CD14-positive monocyte (primary cell): ENCODE data around the gene CSTB. TPM values are rescaled to one million over a fixed set of nuclear protein-coding genes. Genes with fewer than 3 reads are reported as not detected.

Experiments
- DNase-seq, 3 donors: peaks; one replicate each; pipeline ENCODE4 v3.0.0-alpha.2; 2011 to 2022
- H2AFZ ChIP-seq: 2 replicates; pipeline ENCODE4 v1.6.0; 2012; ENCODE audit warnings: mild to moderate bottlenecking, low read depth, low read length, inconsistent platforms; ENCODE audit not compliant: insufficient read depth, poor library complexity, severe bottlenecking
- H3K27ac ChIP-seq, 2 donors: 1 replicate in 1 of 2; 2 replicates in 1 of 2; pipeline ENCODE4 v1.5.1; 2012 to 2013; ENCODE audit warnings: low read length in 2 of 2, control low read depth in 1 of 2, inconsistent platforms in 1 of 2, low read depth in 1 of 2, mild to moderate bottlenecking in 1 of 2
- H3K27me3 ChIP-seq, 2 donors: one replicate each; pipeline versions ENCODE4 v1.6.0 to v1.6.1; 2011 to 2013; ENCODE audit warnings: low read length in 2 of 2; ENCODE audit not compliant: control insufficient read depth in 2 of 2, insufficient read depth in 2 of 2
- H3K36me3 ChIP-seq, 2 donors: replicated peaks in 1 of 2; 1 replicate in 1 of 2; 2 replicates in 1 of 2; pipeline versions ENCODE4 v1.5.1 to v1.6.1; 2012 to 2013; ENCODE audit warnings: low read length in 2 of 2, control low read depth in 1 of 2, inconsistent platforms in 1 of 2, mild to moderate bottlenecking in 1 of 2; ENCODE audit not compliant: insufficient read depth in 2 of 2, control insufficient read depth in 1 of 2
- H3K4me1 ChIP-seq, 2 donors: 1 replicate in 1 of 2; 2 replicates in 1 of 2; pipeline versions ENCODE4 v1.5.1 to v1.6.1; 2012 to 2013; ENCODE audit warnings: low read length in 2 of 2, control low read depth in 1 of 2, inconsistent platforms in 1 of 2, mild to moderate bottlenecking in 1 of 2, moderate library complexity in 1 of 2; ENCODE audit not compliant: insufficient read depth in 2 of 2, control insufficient read depth in 1 of 2
- H3K4me2 ChIP-seq: replicated peaks from 2 replicates; pipeline ENCODE3; 2012; ENCODE audit warnings: low read length, moderate library complexity, mild to moderate bottlenecking; ENCODE audit not compliant: poor library complexity, severe bottlenecking; ENCODE audit errors: extremely low read depth
- H3K4me3 ChIP-seq, 3 experiments: fragments of 200-600 bp in 1 of 3; sonication (generic) in 1 of 3; replicated peaks in 1 of 3; 1 replicate in 2 of 3; 2 replicates in 1 of 3; pipeline ENCODE4 v1.5.1; 2011 to 2013; ENCODE audit warnings: low read length in 3 of 3, mild to moderate bottlenecking in 3 of 3, control low read depth in 2 of 3, low read depth in 2 of 3, inconsistent platforms in 1 of 3, moderate library complexity in 1 of 3
- H3K79me2 ChIP-seq: 2 replicates; pipeline ENCODE4 v1.6.0; 2012; ENCODE audit warnings: mild to moderate bottlenecking, control low read depth, inconsistent platforms, low read length, moderate library complexity; ENCODE audit not compliant: insufficient read depth
- H3K9ac ChIP-seq: 2 replicates; pipeline ENCODE4 v1.6.0; 2017; ENCODE audit warnings: low read length, mild to moderate bottlenecking; ENCODE audit not compliant: insufficient read depth, poor library complexity, severe bottlenecking
- H3K9me3 ChIP-seq, 2 donors: replicated peaks in 1 of 2; 1 replicate in 1 of 2; 2 replicates in 1 of 2; pipeline versions ENCODE4 v1.5.1 to v1.6.1; 2012 to 2013; ENCODE audit warnings: low read length in 2 of 2, control low read depth in 1 of 2; ENCODE audit not compliant: control insufficient read depth in 1 of 2, insufficient read depth in 1 of 2
- H4K20me1 ChIP-seq: 2 replicates; pipeline ENCODE4 v1.6.0; 2012; ENCODE audit warnings: mild to moderate bottlenecking, low read length, control low read depth, moderate library complexity; ENCODE audit not compliant: insufficient read depth
- H3K27ac Mint-ChIP-seq, 7 donors: one replicate each; pipeline ENCODE4 v1.8.0; 2020; ENCODE audit warnings: mild to moderate bottlenecking in 7 of 7, mixed read lengths in 7 of 7, moderate library complexity in 6 of 7, inconsistent platforms in 2 of 7
- H3K27me3 Mint-ChIP-seq, 3 donors: one replicate each; pipeline ENCODE4 v1.8.0; 2021 to 2022; ENCODE audit warnings: low read depth in 3 of 3, mild to moderate bottlenecking in 3 of 3, mixed read lengths in 3 of 3, moderate library complexity in 3 of 3, inconsistent platforms in 1 of 3
- H3K36me3 Mint-ChIP-seq, 2 donors: one replicate each; pipeline ENCODE4 v1.8.0; 2020; ENCODE audit warnings: mixed read lengths in 2 of 2, inconsistent platforms in 1 of 2, mild to moderate bottlenecking in 1 of 2
- H3K4me1 Mint-ChIP-seq: one replicate; pipeline ENCODE4 v1.8.0; 2020; ENCODE audit warnings: mild to moderate bottlenecking, mixed read lengths
- H3K4me3 Mint-ChIP-seq, 2 donors: one replicate each; pipeline ENCODE4 v1.8.0; 2020; ENCODE audit warnings: mild to moderate bottlenecking in 2 of 2, mixed read lengths in 2 of 2, moderate library complexity in 1 of 2
- H3K9me3 Mint-ChIP-seq, 7 donors: one replicate each; pipeline ENCODE4 v1.8.0; 2020 to 2022; ENCODE audit warnings: mixed read lengths in 7 of 7, mild to moderate bottlenecking in 6 of 7, moderate library complexity in 6 of 7, inconsistent platforms in 2 of 7
- CTCF ChIP-seq: fragments of 200-600 bp; IDR thresholded peaks from one replicate; pipeline ENCODE4 v1.8.0; 2022; ENCODE audit warnings: antibody characterized with exemption, mild to moderate bottlenecking
- WGBS: methylation state at CpG from one replicate; pipeline ENCODE4 v1.1.5; 2013; ENCODE audit warnings: missing lambda C conversion rate; ENCODE audit not compliant: insufficient coverage; 5-methylcytosine and 5-hydroxymethylcytosine counted together
- intact Hi-C, 2 donors: fragments of 100-400 bp; cut with micrococcal nuclease; formaldehyde crosslinking; loops; one replicate each; pipeline versions ENCODE4 v1.15.0 to v1.15.1; 2023
- polyA plus RNA-seq, 3 donors: library from polyadenylated mRNA; depleted of rRNA in 1 of 3; unstranded in 2 of 3; stranded (reverse) in 1 of 3; fragments of 300-500 nt in 2 of 3; fragments of >200 nt in 1 of 3; fragmentation: Illumina TruSeq in 2 of 3; gene quantifications; 1 replicate in 2 of 3; 2 replicates in 1 of 3; pipeline ENCODE4 v1.2.3, GENCODE V29; 2012 to 2021

CSTB gene
- polyA plus RNA-seq, 3 donors: 73.7 to 120 (median 115) TPM

- Histone ChIP-seq H3K9ac (no peak overlapping the region), H3K9me3 (peaks cover 0 to 5% of the 10 kb centered on the region in 2 donors), H3K4me2 (no peak overlapping the region), H3K36me3 (no peaks in the 10 kb centered on the region), H3K79me2 (peaks cover 14% of the 10 kb centered on the region), H3K4me3 (no peak overlapping the region), H3K27ac (peak overlapping the region in 1 of 2 donors; percentile 84), H4K20me1 (no peaks in the 10 kb centered on the region), H3K4me1 (peaks cover 84 to 91% of the 10 kb centered on the region in 2 donors), H2AFZ (no peak overlapping the region), H3K27me3 (no peaks in the 10 kb centered on the region)
- Mint-ChIP-seq H3K4me1 (peaks cover 80% of the 10 kb centered on the region), H3K36me3 (no peaks in the 10 kb centered on the region), H3K27me3 (peaks cover 0 to 4% (median 0%) of the 10 kb centered on the region in 3 donors), H3K4me3 (no peak overlapping the region), H3K9me3 (peaks cover 0 to 9% (median 5%) of the 10 kb centered on the region in 7 donors), H3K27ac (no peak overlapping the region)
- TF ChIP-seq CTCF: no peak
- WGBS: 92% methylated on average over 15 of the region's 15 CpGs
- intact Hi-C loops: loop anchor here in 1 of 2 donors (10.0 kb wide), 1 partner anchor 119 kb away; no protein-coding TSS in a partner anchor
- DNase-seq: no peak
These were observed 39.9 kb upstream of the CSTB start for GRCh38 chr21:43815991-43816390.

- peaks cover 6% of the 10 kb centered on the region for H4K20me1 ChIP-seq
- H3K36me3 ChIP-seq: peaks cover 0 to 3% of the 10 kb centered on the region in 2 donors
- peaks cover 0 to 5% of the 10 kb centered on the region in 2 donors for H3K9me3 ChIP-seq
- intact Hi-C loops: loop anchor here in 1 of 2 donors (10.0 kb wide), 1 partner anchor 120 kb away; no protein-coding TSS in a partner anchor
- no peak overlapping the region for H3K4me3 ChIP-seq
- Mint-ChIP-seq H3K27me3 (peaks cover 0 to 4% (median 0%) of the 10 kb centered on the region in 3 donors), H3K9me3 (peaks cover 0 to 9% (median 5%) of the 10 kb centered on the region in 7 donors), H3K27ac (peak overlapping the region in 1 of 7 donors; percentile 68), H3K4me1 (peaks cover 78% of the 10 kb centered on the region), H3K4me3 (no peak overlapping the region), H3K36me3 (peaks cover 0 to 3% of the 10 kb centered on the region in 2 donors)
- peaks cover 22% of the 10 kb centered on the region for H3K79me2 ChIP-seq
- no peak overlapping the region for H3K27ac ChIP-seq
- H3K4me1 ChIP-seq: peaks cover 84 to 91% of the 10 kb centered on the region in 2 donors
- WGBS: 33% methylated on average over 1 of the region's 27 CpGs
- H3K27me3 ChIP-seq: no peaks in the 10 kb centered on the region
- no peak overlapping the region for H3K4me2 ChIP-seq
- no peak overlapping the region for H3K9ac ChIP-seq
- no peak for DNase-seq
- no peak overlapping the region for H2AFZ ChIP-seq
- no peak for TF ChIP-seq CTCF
These were observed 39.1 kb upstream of the CSTB start for GRCh38 chr21:43815107-43815613.
